ENCODE measurements around the gene SLC12A5.

DNA sequence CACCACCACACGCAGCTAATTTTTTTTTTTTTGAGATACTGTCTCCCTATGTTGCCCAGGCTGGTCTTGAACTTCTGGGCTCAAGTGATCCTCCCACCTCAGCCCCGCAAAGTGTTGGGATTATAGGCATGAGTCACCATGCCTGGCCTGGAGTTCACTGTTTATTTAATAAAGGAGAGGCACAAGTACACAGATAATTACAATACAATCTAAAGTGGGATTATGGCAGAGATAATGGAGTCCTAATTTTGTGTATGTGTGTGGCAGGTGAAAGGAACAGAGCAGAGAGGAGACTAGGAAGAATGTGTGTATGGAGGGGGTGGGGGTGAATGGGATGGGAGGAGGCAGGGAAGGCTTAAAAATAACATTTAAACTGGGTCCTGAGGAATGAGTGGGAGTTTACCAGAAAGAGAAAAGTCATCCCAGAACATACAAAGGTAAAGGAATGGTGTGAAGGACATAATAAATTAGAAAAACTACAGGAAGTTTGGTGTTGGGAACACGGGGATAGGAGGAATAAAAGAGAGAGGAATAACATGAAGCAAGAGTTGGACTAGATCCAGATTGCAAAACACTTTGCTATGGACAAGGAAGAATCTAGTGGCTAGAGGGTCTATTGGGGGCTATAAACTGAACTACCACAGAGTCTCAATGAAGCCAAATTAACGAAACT, 56.3 kb downstream of the SLC12A5 start:
- TF ChIP-seq, protein P1, sequence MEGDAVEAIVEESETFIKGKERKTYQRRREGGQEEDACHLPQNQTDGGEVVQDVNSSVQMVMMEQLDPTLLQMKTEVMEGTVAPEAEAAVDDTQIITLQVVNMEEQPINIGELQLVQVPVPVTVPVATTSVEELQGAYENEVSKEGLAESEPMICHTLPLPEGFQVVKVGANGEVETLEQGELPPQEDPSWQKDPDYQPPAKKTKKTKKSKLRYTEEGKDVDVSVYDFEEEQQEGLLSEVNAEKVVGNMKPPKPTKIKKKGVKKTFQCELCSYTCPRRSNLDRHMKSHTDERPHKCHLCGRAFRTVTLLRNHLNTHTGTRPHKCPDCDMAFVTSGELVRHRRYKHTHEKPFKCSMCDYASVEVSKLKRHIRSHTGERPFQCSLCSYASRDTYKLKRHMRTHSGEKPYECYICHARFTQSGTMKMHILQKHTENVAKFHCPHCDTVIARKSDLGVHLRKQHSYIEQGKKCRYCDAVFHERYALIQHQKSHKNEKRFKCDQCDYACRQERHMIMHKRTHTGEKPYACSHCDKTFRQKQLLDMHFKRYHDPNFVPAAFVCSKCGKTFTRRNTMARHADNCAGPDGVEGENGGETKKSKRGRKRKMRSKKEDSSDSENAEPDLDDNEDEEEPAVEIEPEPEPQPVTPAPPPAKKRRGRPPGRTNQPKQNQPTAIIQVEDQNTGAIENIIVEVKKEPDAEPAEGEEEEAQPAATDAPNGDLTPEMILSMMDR (conservative IDR thresholded peaks at IDR 0.05; ENCODE audit: low read length) = no peak
- no peak for TF ChIP-seq EZH2phosphoT487 (IDR thresholded peaks at IDR 0.05; ENCODE audit: borderline replicate concordance, low read depth, low read length)
